ENCODE data around the gene PARD3B. TPM values are rescaled to one million over a fixed set of nuclear protein-coding genes. Genes with fewer than 3 reads are reported as not detected.
A peak's percentile ranks its signal among the peaks of the same experiment; 100 is the strongest.

PARD3B gene
- total RNA-seq, 1 experiment from 2014 or later = 0.37 TPM

GRCh38 chr2:205171261-205171940 is 626.1 kb downstream of the PARD3B start:
- in situ Hi-C loops (cut with HindIII; ENCODE audit: low pct_unique_long_range_greater_than_20kb, low sequenced_read_pairs) = no loop called here
- DNase-seq (ENCODE audit: low read depth, low spot score) = peak; percentile 8

GRCh38 chr2:205175831-205176230 is 630.6 kb downstream of the PARD3B start:
- in situ Hi-C loops (cut with HindIII; ENCODE audit: low pct_unique_long_range_greater_than_20kb, low sequenced_read_pairs) = no loop called here
- DNase-seq (ENCODE audit: low read depth, low spot score) = no peak

- no peak for DNase-seq (ENCODE audit: low read depth, low spot score)
- in situ Hi-C loops (cut with HindIII; ENCODE audit: low pct_unique_long_range_greater_than_20kb, low sequenced_read_pairs) = no loop called here
Observed at GRCh38 chr2:205176546-205176945, 631.3 kb downstream of the PARD3B start.

- in situ Hi-C loops (cut with HindIII; ENCODE audit: low pct_unique_long_range_greater_than_20kb, low sequenced_read_pairs) = no loop called here
- DNase-seq (ENCODE audit: low read depth, low spot score) = no peak
Observed at GRCh38 chr2:205177546-205177945, 632.3 kb downstream of the PARD3B start.

- no peak for DNase-seq (ENCODE audit: low read depth, low spot score)
Observed at GRCh38 chr2:205180730-205181129, 635.5 kb downstream of the PARD3B start.

GRCh38 chr2:205187731-205188130 is 642.5 kb downstream of the PARD3B start:
- in situ Hi-C loops (cut with HindIII; ENCODE audit: low pct_unique_long_range_greater_than_20kb, low sequenced_read_pairs) = no loop called here
- DNase-seq (ENCODE audit: low read depth, low spot score) = no peak

More at GRCh38 chr2:205180730-205181129, 635.5 kb downstream of the PARD3B start:
- in situ Hi-C loops (cut with HindIII; ENCODE audit: low pct_unique_long_range_greater_than_20kb, low sequenced_read_pairs) = no loop called here

GRCh38 chr2:205188239-205189138 is 643.2 kb downstream of the PARD3B start:
- no peak for DNase-seq (ENCODE audit: low read depth, low spot score)
- in situ Hi-C loops (cut with HindIII; ENCODE audit: low pct_unique_long_range_greater_than_20kb, low sequenced_read_pairs) = no loop called here

GRCh38 chr2:205189301-205189700 is 644.0 kb downstream of the PARD3B start:
- DNase-seq (ENCODE audit: low read depth, low spot score) = no peak
- in situ Hi-C loops (cut with HindIII; ENCODE audit: low pct_unique_long_range_greater_than_20kb, low sequenced_read_pairs) = no loop called here

- in situ Hi-C loops (cut with HindIII; ENCODE audit: low pct_unique_long_range_greater_than_20kb, low sequenced_read_pairs) = no loop called here
Observed at GRCh38 chr2:205190528-205190927, 645.3 kb downstream of the PARD3B start.

GRCh38 chr2:205193125-205193835 is 648.0 kb downstream of the PARD3B start:
- in situ Hi-C loops (cut with HindIII; ENCODE audit: low pct_unique_long_range_greater_than_20kb, low sequenced_read_pairs) = no loop called here
- no peak for DNase-seq (ENCODE audit: low read depth, low spot score)

More at GRCh38 chr2:205190528-205190927, 645.3 kb downstream of the PARD3B start:
- no peak for DNase-seq (ENCODE audit: low read depth, low spot score)

- DNase-seq (ENCODE audit: low read depth, low spot score) = no peak
- in situ Hi-C loops (cut with HindIII; ENCODE audit: low pct_unique_long_range_greater_than_20kb, low sequenced_read_pairs) = no loop called here
Observed at GRCh38 chr2:205193836-205194228, 648.6 kb downstream of the PARD3B start.

GRCh38 chr2:205197468-205198139 is 652.3 kb downstream of the PARD3B start:
- DNase-seq (ENCODE audit: low read depth, low spot score) = no peak
- in situ Hi-C loops (cut with HindIII; ENCODE audit: low pct_unique_long_range_greater_than_20kb, low sequenced_read_pairs) = no loop called here

- in situ Hi-C loops (cut with HindIII; ENCODE audit: low pct_unique_long_range_greater_than_20kb, low sequenced_read_pairs) = no loop called here
- no peak for DNase-seq (ENCODE audit: low read depth, low spot score)
Observed at GRCh38 chr2:205198140-205198525, 652.9 kb downstream of the PARD3B start.

GRCh38 chr2:205199165-205199850 is 654.0 kb downstream of the PARD3B start:
- in situ Hi-C loops (cut with HindIII; ENCODE audit: low pct_unique_long_range_greater_than_20kb, low sequenced_read_pairs) = no loop called here
- DNase-seq (ENCODE audit: low read depth, low spot score) = no peak

GRCh38 chr2:205210494-205210893 is 665.2 kb downstream of the PARD3B start:
- in situ Hi-C loops (cut with HindIII; ENCODE audit: low pct_unique_long_range_greater_than_20kb, low sequenced_read_pairs) = no loop called here
- DNase-seq (ENCODE audit: low read depth, low spot score) = no peak

- DNase-seq (ENCODE audit: low read depth, low spot score) = no peak
- in situ Hi-C loops (cut with HindIII; ENCODE audit: low pct_unique_long_range_greater_than_20kb, low sequenced_read_pairs) = no loop called here
Observed at GRCh38 chr2:205212357-205212756, 667.1 kb downstream of the PARD3B start.

- DNase-seq (ENCODE audit: low read depth, low spot score) = no peak
- in situ Hi-C loops (cut with HindIII; ENCODE audit: low pct_unique_long_range_greater_than_20kb, low sequenced_read_pairs) = no loop called here
Observed at GRCh38 chr2:205216092-205216491, 670.8 kb downstream of the PARD3B start.
